GM20431 (cell line): ENCODE data around the gene AIRE.
"Not testable (repeated sequence)": the region's sequence is repeated elsewhere in the genome, so short reads cannot be mapped to it uniquely, and the experiment has no call there.

Experiments used
- in situ Hi-C: fragments of 300-500 bp; cut with MseI, MboI; formaldehyde crosslinking; loops from one replicate; pipeline ENCODE4 v1.15.0; 2020; ENCODE audit warnings: low sequenced_read_pairs; ENCODE audit not compliant: unreplicated experiment

AIRE gene

GRCh38 chr21:44291078-44291935 lies 5.6 kb downstream of the AIRE start:
- in situ Hi-C loops, result no loop called here

- in situ Hi-C loops, result no loop called here
These were observed 6.5 kb downstream of the AIRE start for GRCh38 chr21:44291936-44292811.

GRCh38 chr21:44292812-44293195 lies 7.1 kb downstream of the AIRE start:
- in situ Hi-C loops, result no loop called here

- in situ Hi-C loops, result no loop called here
These were observed 8.0 kb downstream of the AIRE start for GRCh38 chr21:44293551-44294231.

GRCh38 chr21:44294391-44295162 lies 8.9 kb downstream of the AIRE start:
- in situ Hi-C loops, result no loop called here

GRCh38 chr21:44295163-44295573 lies 9.5 kb downstream of the AIRE start:
- in situ Hi-C loops, result no loop called here

- in situ Hi-C loops, result no loop called here
These were observed 10.0 kb downstream of the AIRE start for GRCh38 chr21:44295646-44296045.

- in situ Hi-C loops, result no loop called here
These were observed 10.4 kb downstream of the AIRE start for GRCh38 chr21:44296103-44296519.

- in situ Hi-C loops, result no loop called here
These were observed 11.2 kb downstream of the AIRE start for GRCh38 chr21:44296916-44297315.

- in situ Hi-C loops, result no loop called here
These were observed 12.0 kb downstream of the AIRE start for GRCh38 chr21:44297525-44298290.

- in situ Hi-C loops, result no loop called here
These were observed 12.6 kb downstream of the AIRE start for GRCh38 chr21:44298301-44298700.

- in situ Hi-C loops, result no loop called here
These were observed 13.4 kb downstream of the AIRE start for GRCh38 chr21:44299085-44299457.

GRCh38 chr21:44299458-44300261 lies 14.0 kb downstream of the AIRE start, which contains the start of gene PFKL:
TSS of gene PFKL (plus strand) at chr21:44300053. CDS start at chr21:44300106, 53 bp downstream.
- in situ Hi-C loops, result no loop called here

GRCh38 chr21:44300262-44300959 lies 14.7 kb downstream of the AIRE start:
- in situ Hi-C loops, result no loop called here

- in situ Hi-C loops, result no loop called here
These were observed 15.5 kb downstream of the AIRE start for GRCh38 chr21:44301141-44301540.

GRCh38 chr21:44301961-44302406 lies 16.3 kb downstream of the AIRE start:
- in situ Hi-C loops, result no loop called here

- in situ Hi-C loops, result not testable (repeated sequence)
These were observed 17.1 kb downstream of the AIRE start for GRCh38 chr21:44302573-44303401.
